Stimulated activated CD4-positive, alpha-beta T cell treated with anti-CD3 and anti-CD28 coated beads, TNF-alpha, amount 100 ng/mL, for 24 hours (primary cell): Measurements from ENCODE around the gene SHISAL1.

Experiments used
- DNase-seq, 3 experiments: peaks; one replicate each; pipeline ENCODE4 v3.0.0-alpha.2; 2020; ENCODE audit warnings: low read depth in 3 of 3

The SHISAL1 gene

GRCh38 chr22:44278243-44279068, 34.3 kb downstream of the SHISAL1 start:
- DNase-seq, result no peak

GRCh38 chr22:44277386-44278135, 35.2 kb downstream of the SHISAL1 start:
- no peak for DNase-seq

- DNase-seq, result no peak
Observed at GRCh38 chr22:44276706-44277356, 35.9 kb downstream of the SHISAL1 start.

- DNase-seq, result no peak
Observed at GRCh38 chr22:44276041-44276440, 36.7 kb downstream of the SHISAL1 start.

GRCh38 chr22:44275631-44275995, 37.1 kb downstream of the SHISAL1 start:
- DNase-seq, result no peak

- DNase-seq, result no peak
Observed at GRCh38 chr22:44274918-44275630, 37.7 kb downstream of the SHISAL1 start.

- DNase-seq, result no peak
Observed at GRCh38 chr22:44273175-44273574, 39.6 kb downstream of the SHISAL1 start.

- DNase-seq, result no peak
Observed at GRCh38 chr22:44272401-44272771, 40.4 kb downstream of the SHISAL1 start.

GRCh38 chr22:44271732-44272400, 40.9 kb downstream of the SHISAL1 start:
- DNase-seq, result no peak

- DNase-seq, result no peak
Observed at GRCh38 chr22:44271010-44271500, 41.7 kb downstream of the SHISAL1 start.

- no peak for DNase-seq
Observed at GRCh38 chr22:44270556-44270880, 42.2 kb downstream of the SHISAL1 start.

GRCh38 chr22:44269757-44270555, 42.8 kb downstream of the SHISAL1 start:
- no peak for DNase-seq

- DNase-seq, result no peak
Observed at GRCh38 chr22:44269117-44269498, 43.6 kb downstream of the SHISAL1 start.

GRCh38 chr22:44268431-44269116, 44.2 kb downstream of the SHISAL1 start:
- no peak for DNase-seq

- no peak for DNase-seq
Observed at GRCh38 chr22:44267856-44268255, 44.9 kb downstream of the SHISAL1 start.

GRCh38 chr22:44266796-44267760, 45.7 kb downstream of the SHISAL1 start:
- DNase-seq, result no peak

- DNase-seq, result no peak
Observed at GRCh38 chr22:44263547-44263946, 49.2 kb downstream of the SHISAL1 start.

GRCh38 chr22:44261861-44262595, 50.7 kb downstream of the SHISAL1 start:
- no peak for DNase-seq
